SK-N-MC (cell line): ENCODE results near the gene FAS.

Experiments
- EZH2 ChIP-seq: fragments of 200-600 bp; sonication (generic); IDR thresholded peaks from one replicate; pipeline ENCODE4 v1.6.1; 2017; ENCODE audit warnings: antibody characterized with exemption
- POLR2AphosphoS5 ChIP-seq: IDR thresholded peaks from 2 replicates; pipeline ENCODE4 v1.6.1; 2012; ENCODE audit warnings: mild to moderate bottlenecking, low read depth, low read length, borderline replicate concordance

DNA sequence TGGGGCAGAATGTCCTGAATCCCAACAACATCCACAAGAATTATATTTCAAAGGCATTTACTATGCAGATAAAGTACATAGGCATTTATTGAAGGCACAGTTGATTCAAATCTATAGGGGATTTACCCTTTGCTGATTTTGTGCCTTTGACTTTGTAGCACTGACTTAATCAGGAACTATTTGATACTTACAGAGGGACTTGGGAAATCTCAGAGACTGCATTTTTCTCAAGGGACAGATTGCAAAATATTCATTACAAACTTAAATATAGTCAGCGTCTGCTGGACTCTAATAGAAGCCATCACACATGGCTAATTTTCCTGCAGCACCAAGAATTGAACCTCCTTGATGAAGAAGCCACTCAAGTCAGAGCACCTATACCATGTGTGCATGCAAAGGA is 44.9 kb downstream of the FAS start:
- TF ChIP-seq POLR2AphosphoS5: no peak
- TF ChIP-seq EZH2: no peak
